AG04450 (cell line): ENCODE measurements around the gene CYP27C1. TPM values are rescaled to one million over a fixed set of nuclear protein-coding genes. Genes with fewer than 3 reads are reported as not detected.

Experiments used
- CTCF ChIA-PET: fragments of 300-600, 350-600 bp; formaldehyde crosslinking; extraction: SDS; loops from one replicate; lab custom pipeline; 2022; ENCODE audit warnings: antibody characterized with exemption, inconsistent platforms; lab: Charles Lee
- POLR2A ChIA-PET: fragments of 350-600 bp; formaldehyde crosslinking; extraction: SDS; loops from one replicate; lab custom pipeline; 2021; ENCODE audit warnings: antibody characterized with exemption, inconsistent platforms; lab: Yijun Ruan, JAX
- DNase-seq: peaks from one replicate; pipeline ENCODE4 v3.0.0-alpha.2; 2011; ENCODE audit warnings: low read depth, low spot score
- H3K27ac ChIP-seq: one replicate; pipeline ENCODE4 v1.5.1; 2012; ENCODE audit warnings: low read depth, low read length, control low read depth
- H3K27me3 ChIP-seq: one replicate; pipeline ENCODE4 v1.6.0; 2012; ENCODE audit warnings: low read length; ENCODE audit not compliant: control insufficient read depth, insufficient read depth
- H3K4me3 ChIP-seq: 2 replicates; pipeline ENCODE4 v1.5.1; 2011; ENCODE audit warnings: mild to moderate bottlenecking, low read depth, low read length, control low read depth
- H3K9me3 ChIP-seq: 2 replicates; pipeline ENCODE4 v1.5.1; 2012; ENCODE audit warnings: low read length; ENCODE audit not compliant: control insufficient read depth, insufficient read depth
- CTCF ChIP-seq: IDR thresholded peaks from 2 replicates; pipeline ENCODE4 v1.5.1; 2011; ENCODE audit warnings: low read depth, low read length, control low read depth, inconsistent platforms
- polyA plus RNA-seq: library from polyadenylated mRNA; depleted of rRNA; stranded (reverse); fragments of >200 nt; gene quantifications from 2 replicates; pipeline ENCODE4 v1.2.3, GENCODE V29; 2011

Gene CYP27C1
- polyA plus RNA-seq, 1 experiment, result not detected

- no peak for TF ChIP-seq CTCF
- ChIA-PET CTCF (no interaction called here), POLR2A (interaction anchor here (0.6 kb wide), 1 partner anchor 13 kb away, joined by 5 read pairs; no protein-coding TSS in a partner anchor)
- DNase-seq, result no peak
- no peak overlapping the region for H3K4me3 ChIP-seq
- no peak overlapping the region for H3K27ac ChIP-seq
- H3K27me3 ChIP-seq, result peaks cover 14% of the 10 kb centered on the region
- H3K9me3 ChIP-seq, result no peaks in the 10 kb centered on the region; the same call in 1 of the 2 replicates
Measured at GRCh38 chr2:127188797-127189196, 31.3 kb downstream of the CYP27C1 start.

GRCh38 chr2:127187831-127188230 lies 32.3 kb downstream of the CYP27C1 start:
- no peak for DNase-seq
- peaks cover 18% of the 10 kb centered on the region for H3K27me3 ChIP-seq
- TF ChIP-seq CTCF, result no peak
- H3K27ac ChIP-seq, result no peak overlapping the region
- no peaks in the 10 kb centered on the region; the same call in 1 of the 2 replicates for H3K9me3 ChIP-seq
- no peak overlapping the region for H3K4me3 ChIP-seq
- CTCF ChIA-PET, result no interaction called here
- POLR2A ChIA-PET, result no interaction called here

- no peak for DNase-seq
- Histone ChIP-seq H3K4me3 (no peak overlapping the region), H3K27me3 (peaks cover 21% of the 10 kb centered on the region), H3K27ac (no peak overlapping the region), H3K9me3 (no peaks in the 10 kb centered on the region; the same call in 1 of the 2 replicates)
- ChIA-PET CTCF (no interaction called here), POLR2A (no interaction called here)
- TF ChIP-seq CTCF, result no peak
Measured at GRCh38 chr2:127187081-127187775, 32.9 kb downstream of the CYP27C1 start.

- ChIA-PET POLR2A (no interaction called here), CTCF (no interaction called here)
- H3K4me3 ChIP-seq, result no peak overlapping the region
- no peak for TF ChIP-seq CTCF
- H3K27me3 ChIP-seq, result peaks cover 21% of the 10 kb centered on the region
- no peaks in the 10 kb centered on the region; the same call in 1 of the 2 replicates for H3K9me3 ChIP-seq
- no peak overlapping the region for H3K27ac ChIP-seq
- DNase-seq, result no peak
Measured at GRCh38 chr2:127185705-127186104, 34.4 kb downstream of the CYP27C1 start.

- POLR2A ChIA-PET, result no interaction called here
- CTCF ChIA-PET, result no interaction called here
- Histone ChIP-seq H3K9me3 (no peaks in the 10 kb centered on the region; the same call in 1 of the 2 replicates), H3K27me3 (peaks cover 21% of the 10 kb centered on the region), H3K4me3 (no peak overlapping the region), H3K27ac (no peak overlapping the region)
- no peak for TF ChIP-seq CTCF
- DNase-seq, result no peak
Measured at GRCh38 chr2:127185093-127185492, 35.0 kb downstream of the CYP27C1 start.
